ENCODE measurements around the gene DMRTB1.

The DMRTB1 gene

GRCh38 chr1:53462769-53463501 lies 3.7 kb downstream of the DMRTB1 start:
- Histone ChIP-seq H3K9ac (ENCODE audit: low read depth in 1 of 2, low read length in 2 of 2) (no peak overlapping the region), H3K4me1 (ENCODE audit: control insufficient read depth in 2 of 2, insufficient read depth in 2 of 2, low read length in 2 of 2) (no peaks in the 10 kb centered on the region), H3K9me3 (ENCODE audit: control insufficient read depth in 2 of 2, low read length in 2 of 2) (no peaks in the 10 kb centered on the region), H3K27ac (ENCODE audit: low read depth in 2 of 2, low read length in 2 of 2) (no peak overlapping the region), H3K4me3 (ENCODE audit: low read length in 2 of 2) (no peak overlapping the region), H3K36me3 (ENCODE audit: control insufficient read depth in 2 of 2, insufficient read depth in 2 of 2, low read length in 2 of 2) (no peaks in the 10 kb centered on the region), H3K27me3 (ENCODE audit: control insufficient read depth in 2 of 2, insufficient read depth in 2 of 2, low read length in 2 of 2) (no peaks in the 10 kb centered on the region)

- no peaks in the 10 kb centered on the region for H3K27me3 ChIP-seq (ENCODE audit: control insufficient read depth in 2 of 2, insufficient read depth in 2 of 2, low read length in 2 of 2)
- no peak overlapping the region for H3K27ac ChIP-seq (ENCODE audit: low read depth in 2 of 2, low read length in 2 of 2)
- no peak overlapping the region for H3K9ac ChIP-seq (ENCODE audit: low read depth in 1 of 2, low read length in 2 of 2)
- no peaks in the 10 kb centered on the region for H3K4me1 ChIP-seq (ENCODE audit: control insufficient read depth in 2 of 2, insufficient read depth in 2 of 2, low read length in 2 of 2)
- H3K9me3 ChIP-seq (ENCODE audit: control insufficient read depth in 2 of 2, low read length in 2 of 2) = no peaks in the 10 kb centered on the region
- H3K36me3 ChIP-seq (ENCODE audit: control insufficient read depth in 2 of 2, insufficient read depth in 2 of 2, low read length in 2 of 2) = no peaks in the 10 kb centered on the region
- H3K4me3 ChIP-seq (ENCODE audit: low read length in 2 of 2) = no peak overlapping the region
Observed at GRCh38 chr1:53463961-53464899, 5.0 kb downstream of the DMRTB1 start.

GRCh38 chr1:53465023-53465957 lies 6.1 kb downstream of the DMRTB1 start:
- H3K36me3 ChIP-seq (ENCODE audit: control insufficient read depth in 2 of 2, insufficient read depth in 2 of 2, low read length in 2 of 2) = no peaks in the 10 kb centered on the region
- no peaks in the 10 kb centered on the region for H3K9me3 ChIP-seq (ENCODE audit: control insufficient read depth in 2 of 2, low read length in 2 of 2)
- H3K4me1 ChIP-seq (ENCODE audit: control insufficient read depth in 2 of 2, insufficient read depth in 2 of 2, low read length in 2 of 2) = no peaks in the 10 kb centered on the region
- H3K27ac ChIP-seq (ENCODE audit: low read depth in 2 of 2, low read length in 2 of 2) = no peak overlapping the region
- H3K27me3 ChIP-seq (ENCODE audit: control insufficient read depth in 2 of 2, insufficient read depth in 2 of 2, low read length in 2 of 2) = no peaks in the 10 kb centered on the region
- H3K4me3 ChIP-seq (ENCODE audit: low read length in 2 of 2) = no peak overlapping the region
- no peak overlapping the region for H3K9ac ChIP-seq (ENCODE audit: low read depth in 1 of 2, low read length in 2 of 2)

GRCh38 chr1:53467391-53467790 lies 8.2 kb downstream of the DMRTB1 start:
- Histone ChIP-seq H3K9ac (ENCODE audit: low read depth in 1 of 2, low read length in 2 of 2) (no peak overlapping the region), H3K4me1 (ENCODE audit: control insufficient read depth in 2 of 2, insufficient read depth in 2 of 2, low read length in 2 of 2) (no peaks in the 10 kb centered on the region), H3K4me3 (ENCODE audit: low read length in 2 of 2) (no peak overlapping the region), H3K9me3 (ENCODE audit: control insufficient read depth in 2 of 2, low read length in 2 of 2) (no peaks in the 10 kb centered on the region), H3K27me3 (ENCODE audit: control insufficient read depth in 2 of 2, insufficient read depth in 2 of 2, low read length in 2 of 2) (no peaks in the 10 kb centered on the region), H3K36me3 (ENCODE audit: control insufficient read depth in 2 of 2, insufficient read depth in 2 of 2, low read length in 2 of 2) (no peaks in the 10 kb centered on the region), H3K27ac (ENCODE audit: low read depth in 2 of 2, low read length in 2 of 2) (no peak overlapping the region)

- no peak overlapping the region for H3K27ac ChIP-seq (ENCODE audit: low read depth in 2 of 2, low read length in 2 of 2)
- H3K9ac ChIP-seq (ENCODE audit: low read depth in 1 of 2, low read length in 2 of 2) = no peak overlapping the region
- H3K4me1 ChIP-seq (ENCODE audit: control insufficient read depth in 2 of 2, insufficient read depth in 2 of 2, low read length in 2 of 2) = no peaks in the 10 kb centered on the region
- no peaks in the 10 kb centered on the region for H3K27me3 ChIP-seq (ENCODE audit: control insufficient read depth in 2 of 2, insufficient read depth in 2 of 2, low read length in 2 of 2)
- H3K36me3 ChIP-seq (ENCODE audit: control insufficient read depth in 2 of 2, insufficient read depth in 2 of 2, low read length in 2 of 2) = no peaks in the 10 kb centered on the region
- H3K9me3 ChIP-seq (ENCODE audit: control insufficient read depth in 2 of 2, low read length in 2 of 2) = no peaks in the 10 kb centered on the region
- no peak overlapping the region for H3K4me3 ChIP-seq (ENCODE audit: low read length in 2 of 2)
Observed at GRCh38 chr1:53468374-53468773, 9.2 kb downstream of the DMRTB1 start.

- H3K9me3 ChIP-seq (ENCODE audit: control insufficient read depth in 2 of 2, low read length in 2 of 2) = no peaks in the 10 kb centered on the region
- no peak overlapping the region for H3K4me3 ChIP-seq (ENCODE audit: low read length in 2 of 2)
- H3K4me1 ChIP-seq (ENCODE audit: control insufficient read depth in 2 of 2, insufficient read depth in 2 of 2, low read length in 2 of 2) = no peaks in the 10 kb centered on the region
- no peak overlapping the region for H3K9ac ChIP-seq (ENCODE audit: low read depth in 1 of 2, low read length in 2 of 2)
- no peak overlapping the region for H3K27ac ChIP-seq (ENCODE audit: low read depth in 2 of 2, low read length in 2 of 2)
- no peaks in the 10 kb centered on the region for H3K36me3 ChIP-seq (ENCODE audit: control insufficient read depth in 2 of 2, insufficient read depth in 2 of 2, low read length in 2 of 2)
- no peaks in the 10 kb centered on the region for H3K27me3 ChIP-seq (ENCODE audit: control insufficient read depth in 2 of 2, insufficient read depth in 2 of 2, low read length in 2 of 2)
Observed at GRCh38 chr1:53469373-53469772, 10.2 kb downstream of the DMRTB1 start.

- no peak overlapping the region for H3K9ac ChIP-seq (ENCODE audit: low read depth in 1 of 2, low read length in 2 of 2)
- no peak overlapping the region for H3K4me3 ChIP-seq (ENCODE audit: low read length in 2 of 2)
- no peaks in the 10 kb centered on the region for H3K4me1 ChIP-seq (ENCODE audit: control insufficient read depth in 2 of 2, insufficient read depth in 2 of 2, low read length in 2 of 2)
- no peaks in the 10 kb centered on the region for H3K9me3 ChIP-seq (ENCODE audit: control insufficient read depth in 2 of 2, low read length in 2 of 2)
- H3K27me3 ChIP-seq (ENCODE audit: control insufficient read depth in 2 of 2, insufficient read depth in 2 of 2, low read length in 2 of 2) = no peaks in the 10 kb centered on the region
- H3K27ac ChIP-seq (ENCODE audit: low read depth in 2 of 2, low read length in 2 of 2) = no peak overlapping the region
- no peaks in the 10 kb centered on the region for H3K36me3 ChIP-seq (ENCODE audit: control insufficient read depth in 2 of 2, insufficient read depth in 2 of 2, low read length in 2 of 2)
Observed at GRCh38 chr1:53470155-53470554, 11.0 kb downstream of the DMRTB1 start.

- Histone ChIP-seq H3K9ac (ENCODE audit: low read depth in 1 of 2, low read length in 2 of 2) (no peak overlapping the region), H3K36me3 (ENCODE audit: control insufficient read depth in 2 of 2, insufficient read depth in 2 of 2, low read length in 2 of 2) (no peaks in the 10 kb centered on the region), H3K27me3 (ENCODE audit: control insufficient read depth in 2 of 2, insufficient read depth in 2 of 2, low read length in 2 of 2) (no peaks in the 10 kb centered on the region), H3K27ac (ENCODE audit: low read depth in 2 of 2, low read length in 2 of 2) (no peak overlapping the region), H3K4me3 (ENCODE audit: low read length in 2 of 2) (no peak overlapping the region), H3K4me1 (ENCODE audit: control insufficient read depth in 2 of 2, insufficient read depth in 2 of 2, low read length in 2 of 2) (no peaks in the 10 kb centered on the region), H3K9me3 (ENCODE audit: control insufficient read depth in 2 of 2, low read length in 2 of 2) (no peaks in the 10 kb centered on the region)
Observed at GRCh38 chr1:53470584-53470983, 11.4 kb downstream of the DMRTB1 start.

- H3K4me1 ChIP-seq (ENCODE audit: control insufficient read depth in 2 of 2, insufficient read depth in 2 of 2, low read length in 2 of 2) = no peaks in the 10 kb centered on the region
- H3K4me3 ChIP-seq (ENCODE audit: low read length in 2 of 2) = no peak overlapping the region
- no peaks in the 10 kb centered on the region for H3K9me3 ChIP-seq (ENCODE audit: control insufficient read depth in 2 of 2, low read length in 2 of 2)
- H3K36me3 ChIP-seq (ENCODE audit: control insufficient read depth in 2 of 2, insufficient read depth in 2 of 2, low read length in 2 of 2) = no peaks in the 10 kb centered on the region
- H3K27ac ChIP-seq (ENCODE audit: low read depth in 2 of 2, low read length in 2 of 2) = no peak overlapping the region
- no peaks in the 10 kb centered on the region for H3K27me3 ChIP-seq (ENCODE audit: control insufficient read depth in 2 of 2, insufficient read depth in 2 of 2, low read length in 2 of 2)
- H3K9ac ChIP-seq (ENCODE audit: low read depth in 1 of 2, low read length in 2 of 2) = no peak overlapping the region
Observed at GRCh38 chr1:53471000-53471399, 11.8 kb downstream of the DMRTB1 start.
